Neural cell (in vitro differentiated cells): ENCODE measurements around the gene LRRC42. TPM values are rescaled to one million over a fixed set of nuclear protein-coding genes. Genes with fewer than 3 reads are reported as not detected.

Source experiments
- H2AFZ ChIP-seq: fragments of 200-600, 300-800 bp; sonication (generic), shearing (Covaris generic); 2 replicates; pipeline ENCODE4 v1.6.0; 2014; ENCODE audit warnings: low read depth, mild to moderate bottlenecking, antibody characterized with exemption, low read length, moderate library complexity
- H3F3A ChIP-seq: fragments of 200-600 bp; shearing (Covaris generic); 2 replicates; pipeline ENCODE4 v1.6.1; 2016; ENCODE audit warnings: mild to moderate bottlenecking, moderate library complexity, mixed read lengths, antibody characterized with exemption, low read length; ENCODE audit not compliant: insufficient read depth, poor library complexity, severe bottlenecking
- H3K27ac ChIP-seq: fragments of 200-600, 300-800 bp; sonication (generic), shearing (Covaris generic); 2 replicates; pipeline ENCODE4 v1.5.1; 2014; ENCODE audit warnings: mild to moderate bottlenecking, low read length, moderate library complexity
- H3K27me3 ChIP-seq: fragments of 300-800, 200-600 bp; sonication (generic), shearing (Covaris generic); 2 replicates; pipeline ENCODE4 v1.6.0; 2014; ENCODE audit warnings: mild to moderate bottlenecking, low read depth, low read length, moderate library complexity; ENCODE audit not compliant: insufficient read depth
- H3K36me3 ChIP-seq: fragments of 300-800, 200-600 bp; sonication (generic), shearing (Covaris generic); 2 replicates; pipeline ENCODE4 v1.5.1; 2014; ENCODE audit warnings: mild to moderate bottlenecking, antibody characterized with exemption, low read length, moderate library complexity; ENCODE audit not compliant: insufficient read depth
- H3K4me2 ChIP-seq: fragments of 300-800, 200-600 bp; sonication (generic), shearing (Covaris generic); 2 replicates; pipeline ENCODE4 v1.6.0; 2014; ENCODE audit warnings: mild to moderate bottlenecking, low read length
- H3K4me3 ChIP-seq: fragments of 300-800, 200-600 bp; sonication (generic), shearing (Covaris generic); 2 replicates; pipeline ENCODE4 v1.5.1; 2014; ENCODE audit warnings: mild to moderate bottlenecking, low read length, moderate library complexity
- H3K79me2 ChIP-seq: fragments of 200-600 bp; shearing (Covaris generic); replicated peaks from 2 replicates; pipeline ENCODE4 v1.6.0; 2014; ENCODE audit warnings: mild to moderate bottlenecking, low read length, moderate library complexity; ENCODE audit not compliant: insufficient read depth
- H3K9ac ChIP-seq: fragments of 300-800, 200-600 bp; sonication (generic), shearing (Covaris generic); 2 replicates; pipeline ENCODE4 v1.6.1; 2016; ENCODE audit warnings: mild to moderate bottlenecking, low read length, mixed read lengths
- H3K9me2 ChIP-seq: fragments of 200-600 bp; shearing (Covaris generic); 2 replicates; pipeline ENCODE4 v1.6.1; 2016; ENCODE audit warnings: mild to moderate bottlenecking, low read length, mixed read lengths; ENCODE audit not compliant: insufficient read depth
- H3K9me3 ChIP-seq: fragments of 200-600, 300-800 bp; sonication (generic), shearing (Covaris generic); 2 replicates; pipeline ENCODE4 v1.6.1; 2016; ENCODE audit warnings: mild to moderate bottlenecking, mixed run types, low read length, moderate library complexity, mixed read lengths
- H4K20me1 ChIP-seq: fragments of 200-600 bp; shearing (Covaris generic); 2 replicates; pipeline ENCODE4 v1.6.1; 2016; ENCODE audit warnings: mild to moderate bottlenecking, mixed run types; ENCODE audit not compliant: insufficient read depth
- EP300 ChIP-seq: fragments of 450-650 bp; conservative IDR thresholded peaks from 2 replicates; pipeline ENCODE4 v1.6.1; 2014; ENCODE audit warnings: antibody characterized with exemption, mild to moderate bottlenecking, moderate library complexity; ENCODE audit not compliant: poor library complexity, severe bottlenecking
- EZH2 ChIP-seq: fragments of 200-600, 300-800 bp; shearing (Covaris generic), sonication (generic); IDR thresholded peaks from 2 replicates; pipeline ENCODE4 v1.6.1; 2014; ENCODE audit warnings: antibody characterized with exemption, low read length, borderline replicate concordance, mild to moderate bottlenecking; ENCODE audit not compliant: insufficient read depth, poor library complexity, severe bottlenecking
- MXI1 ChIP-seq: fragments of 450-650 bp; conservative IDR thresholded peaks from 2 replicates; pipeline ENCODE4 v1.6.1; 2014; ENCODE audit warnings: antibody characterized with exemption, mild to moderate bottlenecking; ENCODE audit not compliant: poor library complexity, severe bottlenecking
- POLR2AphosphoS5 ChIP-seq: IDR thresholded peaks from 2 replicates; pipeline ENCODE4 v1.6.1; 2012
- RAD21 ChIP-seq: fragments of 450-650 bp; conservative IDR thresholded peaks from 2 replicates; pipeline ENCODE4 v1.6.1; 2014; ENCODE audit warnings: antibody characterized with exemption, mild to moderate bottlenecking, moderate library complexity
- SMC3 ChIP-seq: fragments of 450-650 bp; conservative IDR thresholded peaks from 2 replicates; pipeline ENCODE4 v1.6.1; 2014; ENCODE audit warnings: antibody characterized with exemption, mild to moderate bottlenecking, moderate library complexity; ENCODE audit not compliant: poor library complexity
- TAF1 ChIP-seq: IDR thresholded peaks from 2 replicates; pipeline ENCODE4 v1.6.1; 2012; ENCODE audit warnings: low read depth
- polyA plus RNA-seq: library from polyadenylated mRNA; depleted of rRNA; stranded (reverse); fragments of >200 nt; gene quantifications from 2 replicates; pipeline ENCODE4 v1.2.3, GENCODE V29; 2014
- TF ChIP-seq, protein P1 (sequence below): IDR thresholded peaks from 2 replicates; pipeline ENCODE4 v1.6.1; 2012; ENCODE audit warnings: borderline replicate concordance
- TF ChIP-seq, protein P2 (sequence below): fragments of 450-650 bp; IDR thresholded peaks from 2 replicates; pipeline ENCODE4 v1.5.1; 2014; ENCODE audit warnings: antibody characterized with exemption, mild to moderate bottlenecking, moderate library complexity; ENCODE audit not compliant: poor library complexity, severe bottlenecking

LRRC42 gene
- polyA plus RNA-seq, 1 donor from 2014 or later = 23.9 TPM

DNA sequence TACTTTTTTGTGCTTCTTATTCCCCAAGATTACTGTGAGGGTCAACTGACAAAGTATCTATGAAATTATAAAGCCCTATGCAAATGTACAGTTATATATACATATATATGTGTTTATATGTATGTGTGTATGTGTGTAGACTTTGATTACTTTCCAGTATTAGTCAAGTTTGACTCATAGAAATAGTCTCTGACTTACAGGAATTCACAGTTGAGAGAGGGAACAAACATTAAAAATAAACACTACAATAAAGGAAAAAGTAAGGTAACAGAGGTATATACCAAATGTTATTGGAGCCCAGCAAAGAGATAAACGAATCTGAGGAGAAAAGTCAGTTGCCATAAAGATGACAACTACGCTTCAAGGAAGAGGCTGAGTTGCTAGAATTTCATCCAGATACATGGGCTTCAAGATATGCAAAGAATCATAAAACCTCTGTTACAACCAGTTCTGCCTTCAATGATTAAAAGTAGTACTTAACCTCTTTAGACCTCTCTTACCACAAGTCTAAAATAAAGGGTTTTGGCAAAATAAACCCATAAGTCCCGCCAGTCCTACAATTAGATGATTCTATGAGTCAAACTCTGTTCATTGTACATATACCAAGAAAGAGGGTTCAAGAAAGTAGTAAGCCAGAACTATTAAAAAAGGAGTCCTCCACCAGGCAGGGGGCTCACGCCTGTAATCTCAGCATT, 7.9 kb upstream of the LRRC42 start:
- H3K4me2 ChIP-seq = no peak overlapping the region
- H3K9me3 ChIP-seq = no peaks in the 10 kb centered on the region

DNA sequence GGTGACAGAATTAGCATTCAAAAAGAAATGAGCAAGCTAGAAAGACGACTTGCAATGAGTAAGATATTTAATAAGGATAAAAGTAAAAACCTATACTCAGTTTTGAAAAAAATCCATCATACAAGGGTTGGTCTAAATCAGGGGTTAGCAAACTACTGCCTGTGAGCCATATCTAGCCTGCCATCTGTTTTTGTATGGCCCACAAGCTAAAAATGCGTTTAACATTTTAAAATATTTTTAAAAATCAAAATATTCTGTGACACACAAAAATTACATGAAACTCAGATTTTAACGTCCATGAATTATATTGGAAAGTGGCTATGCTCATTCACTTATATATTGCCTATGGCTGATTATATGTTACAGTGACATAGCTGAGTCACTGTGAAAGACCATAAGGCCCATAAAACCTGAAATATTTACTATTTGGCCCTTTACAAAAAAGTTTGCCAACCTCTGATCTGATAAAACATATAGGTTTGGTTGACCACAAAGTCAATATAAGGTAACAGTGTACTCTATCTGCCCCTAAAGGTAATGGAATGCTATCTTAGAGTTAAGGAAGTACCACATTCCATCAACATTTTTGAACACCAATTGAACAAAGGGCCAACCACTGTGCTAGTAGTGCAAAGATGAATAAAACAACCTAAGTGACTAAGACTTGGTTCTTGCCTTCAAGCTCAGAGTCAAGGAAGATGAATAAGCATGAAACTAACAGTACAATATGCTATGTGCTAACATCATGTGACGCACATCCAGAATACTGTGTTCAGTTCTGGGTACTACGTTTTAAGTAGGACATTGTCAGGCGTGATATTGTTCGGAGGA, 3.8 kb upstream of the LRRC42 start:
- Histone ChIP-seq H3K27me3 (no peaks in the 10 kb centered on the region), H3K27ac (no peak overlapping the region), H3K4me3 (no peak overlapping the region), H3K9me2 (no peaks in the 10 kb centered on the region), H3K9me3 (no peaks in the 10 kb centered on the region), H3K9ac (no peak overlapping the region), H4K20me1 (no peaks in the 10 kb centered on the region), H3K4me2 (no peak overlapping the region), H3K36me3 (no peaks in the 10 kb centered on the region), H3F3A (no peaks in the 10 kb centered on the region), H2AFZ (no peak overlapping the region), H3K79me2 (peaks cover 16% of the 10 kb centered on the region)
- TF ChIP-seq MXI1 (no peak), TAF1 (no peak), EP300 (no peak), POLR2AphosphoS5 (no peak), EZH2 (no peak), SMC3 (no peak), RAD21 (no peak)
- TF ChIP-seq, protein P1, sequence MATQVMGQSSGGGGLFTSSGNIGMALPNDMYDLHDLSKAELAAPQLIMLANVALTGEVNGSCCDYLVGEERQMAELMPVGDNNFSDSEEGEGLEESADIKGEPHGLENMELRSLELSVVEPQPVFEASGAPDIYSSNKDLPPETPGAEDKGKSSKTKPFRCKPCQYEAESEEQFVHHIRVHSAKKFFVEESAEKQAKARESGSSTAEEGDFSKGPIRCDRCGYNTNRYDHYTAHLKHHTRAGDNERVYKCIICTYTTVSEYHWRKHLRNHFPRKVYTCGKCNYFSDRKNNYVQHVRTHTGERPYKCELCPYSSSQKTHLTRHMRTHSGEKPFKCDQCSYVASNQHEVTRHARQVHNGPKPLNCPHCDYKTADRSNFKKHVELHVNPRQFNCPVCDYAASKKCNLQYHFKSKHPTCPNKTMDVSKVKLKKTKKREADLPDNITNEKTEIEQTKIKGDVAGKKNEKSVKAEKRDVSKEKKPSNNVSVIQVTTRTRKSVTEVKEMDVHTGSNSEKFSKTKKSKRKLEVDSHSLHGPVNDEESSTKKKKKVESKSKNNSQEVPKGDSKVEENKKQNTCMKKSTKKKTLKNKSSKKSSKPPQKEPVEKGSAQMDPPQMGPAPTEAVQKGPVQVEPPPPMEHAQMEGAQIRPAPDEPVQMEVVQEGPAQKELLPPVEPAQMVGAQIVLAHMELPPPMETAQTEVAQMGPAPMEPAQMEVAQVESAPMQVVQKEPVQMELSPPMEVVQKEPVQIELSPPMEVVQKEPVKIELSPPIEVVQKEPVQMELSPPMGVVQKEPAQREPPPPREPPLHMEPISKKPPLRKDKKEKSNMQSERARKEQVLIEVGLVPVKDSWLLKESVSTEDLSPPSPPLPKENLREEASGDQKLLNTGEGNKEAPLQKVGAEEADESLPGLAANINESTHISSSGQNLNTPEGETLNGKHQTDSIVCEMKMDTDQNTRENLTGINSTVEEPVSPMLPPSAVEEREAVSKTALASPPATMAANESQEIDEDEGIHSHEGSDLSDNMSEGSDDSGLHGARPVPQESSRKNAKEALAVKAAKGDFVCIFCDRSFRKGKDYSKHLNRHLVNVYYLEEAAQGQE = no peak
- TF ChIP-seq, protein P2, sequence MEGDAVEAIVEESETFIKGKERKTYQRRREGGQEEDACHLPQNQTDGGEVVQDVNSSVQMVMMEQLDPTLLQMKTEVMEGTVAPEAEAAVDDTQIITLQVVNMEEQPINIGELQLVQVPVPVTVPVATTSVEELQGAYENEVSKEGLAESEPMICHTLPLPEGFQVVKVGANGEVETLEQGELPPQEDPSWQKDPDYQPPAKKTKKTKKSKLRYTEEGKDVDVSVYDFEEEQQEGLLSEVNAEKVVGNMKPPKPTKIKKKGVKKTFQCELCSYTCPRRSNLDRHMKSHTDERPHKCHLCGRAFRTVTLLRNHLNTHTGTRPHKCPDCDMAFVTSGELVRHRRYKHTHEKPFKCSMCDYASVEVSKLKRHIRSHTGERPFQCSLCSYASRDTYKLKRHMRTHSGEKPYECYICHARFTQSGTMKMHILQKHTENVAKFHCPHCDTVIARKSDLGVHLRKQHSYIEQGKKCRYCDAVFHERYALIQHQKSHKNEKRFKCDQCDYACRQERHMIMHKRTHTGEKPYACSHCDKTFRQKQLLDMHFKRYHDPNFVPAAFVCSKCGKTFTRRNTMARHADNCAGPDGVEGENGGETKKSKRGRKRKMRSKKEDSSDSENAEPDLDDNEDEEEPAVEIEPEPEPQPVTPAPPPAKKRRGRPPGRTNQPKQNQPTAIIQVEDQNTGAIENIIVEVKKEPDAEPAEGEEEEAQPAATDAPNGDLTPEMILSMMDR = no peak

More for the DNA sequence above, 7.9 kb upstream of the LRRC42 start:
- no peaks in the 10 kb centered on the region for H3K36me3 ChIP-seq
- H2AFZ ChIP-seq = no peak overlapping the region
- H3K79me2 ChIP-seq = peaks cover 11% of the 10 kb centered on the region
- no peaks in the 10 kb centered on the region for H3K9me2 ChIP-seq
- H3K4me3 ChIP-seq = no peak overlapping the region
- no peaks in the 10 kb centered on the region for H3F3A ChIP-seq
- H3K27ac ChIP-seq = no peak overlapping the region
- no peaks in the 10 kb centered on the region for H3K27me3 ChIP-seq
- no peak for TF ChIP-seq MXI1
- TF ChIP-seq EP300 = no peak
- H4K20me1 ChIP-seq = no peaks in the 10 kb centered on the region
- H3K9ac ChIP-seq = no peak overlapping the region
